NCI-H2107 (cell line): ENCODE measurements around the gene LMNA.
"Not testable (repeated sequence)": the region's sequence is repeated elsewhere in the genome, so short reads cannot be mapped to it uniquely, and the experiment has no call there.

Experiments used
- DNase-seq: peaks from one replicate; lab custom pipeline; 2025; lab: John Stamatoyannopoulos, UW

Gene LMNA

DNA sequence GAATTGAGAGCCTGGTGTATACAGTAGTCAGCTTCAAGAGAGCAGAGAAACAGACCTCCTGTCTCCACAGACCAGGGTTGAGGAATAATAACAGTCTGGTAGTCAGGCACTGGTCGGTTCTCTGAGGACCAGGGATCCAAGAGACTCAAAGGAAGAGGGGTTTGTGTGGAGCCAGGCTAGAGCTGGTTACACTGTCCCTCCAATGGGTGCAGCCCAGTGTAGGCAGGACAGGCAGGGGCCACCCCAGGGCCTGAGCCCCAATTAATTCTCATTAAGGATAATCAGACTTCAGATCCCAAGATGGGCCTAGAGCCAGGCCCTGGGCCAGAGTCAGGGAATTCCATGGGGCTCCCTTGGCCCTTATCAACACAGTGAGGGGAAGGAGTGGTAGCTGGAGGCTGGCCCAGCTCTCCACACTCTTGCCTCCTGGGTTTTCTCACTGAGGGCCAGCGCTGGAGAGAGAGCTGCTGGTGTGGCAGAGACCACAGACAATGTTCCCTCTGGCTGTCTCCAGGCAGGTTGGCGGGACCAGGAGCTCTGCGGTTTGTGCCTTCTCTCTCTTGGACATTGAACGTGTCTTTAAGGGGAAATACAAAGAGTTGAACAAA is 48.0 kb downstream of the LMNA start:
- DNase-seq: no peak

DNA sequence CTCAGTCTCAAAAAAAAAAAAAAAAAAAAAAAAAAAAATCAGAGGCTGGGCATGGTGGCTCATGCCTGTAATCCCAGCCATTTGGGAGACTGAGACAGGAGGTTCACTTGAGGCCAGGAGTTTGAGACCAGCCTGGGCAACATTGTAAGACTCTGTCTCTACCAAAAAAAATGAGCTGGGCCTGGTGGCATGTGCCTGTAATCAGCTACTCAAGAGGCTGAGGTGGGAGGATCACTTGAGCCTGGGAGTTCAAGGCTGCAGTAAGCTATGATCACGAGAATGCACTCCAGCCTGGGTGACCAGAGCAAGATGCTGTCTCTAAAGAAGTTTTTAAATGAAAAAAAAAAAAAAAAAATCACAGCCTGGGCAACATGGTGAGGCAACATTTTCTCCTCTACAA is 49.2 kb downstream of the LMNA start:
- no peak for DNase-seq

DNA sequence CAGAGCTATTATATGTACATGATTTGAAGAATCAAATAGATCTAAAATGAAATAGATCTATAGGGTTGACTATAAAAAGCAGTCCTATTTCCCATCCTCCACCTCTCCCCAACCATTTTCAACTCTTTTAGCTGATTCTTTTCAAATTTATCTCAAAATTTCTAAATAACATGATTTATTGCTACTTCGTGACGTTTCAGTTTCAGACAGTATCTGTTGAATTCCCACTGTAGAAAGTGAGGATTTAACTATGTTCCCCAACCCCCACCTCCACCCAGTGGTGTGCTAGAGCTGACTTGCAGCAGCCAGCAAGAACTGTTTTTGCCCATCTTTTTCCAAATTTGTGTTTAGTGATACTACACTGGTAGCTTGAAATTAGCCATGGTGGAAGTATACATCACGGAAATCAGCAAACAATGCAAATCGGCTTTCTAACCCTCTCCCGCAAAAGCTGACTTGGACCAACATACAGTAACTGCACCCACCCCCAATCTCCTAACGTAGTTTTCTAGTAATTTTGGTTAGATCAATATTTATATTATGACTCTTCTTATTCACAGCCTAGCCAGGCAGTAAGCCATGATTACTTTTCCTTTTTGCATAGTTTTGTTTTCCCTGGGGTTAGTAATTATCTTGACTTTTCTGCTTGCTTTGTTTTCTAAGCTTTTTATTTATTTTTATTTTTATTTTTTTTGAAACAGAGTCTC is 49.8 kb downstream of the LMNA start:
- no peak for DNase-seq

DNA sequence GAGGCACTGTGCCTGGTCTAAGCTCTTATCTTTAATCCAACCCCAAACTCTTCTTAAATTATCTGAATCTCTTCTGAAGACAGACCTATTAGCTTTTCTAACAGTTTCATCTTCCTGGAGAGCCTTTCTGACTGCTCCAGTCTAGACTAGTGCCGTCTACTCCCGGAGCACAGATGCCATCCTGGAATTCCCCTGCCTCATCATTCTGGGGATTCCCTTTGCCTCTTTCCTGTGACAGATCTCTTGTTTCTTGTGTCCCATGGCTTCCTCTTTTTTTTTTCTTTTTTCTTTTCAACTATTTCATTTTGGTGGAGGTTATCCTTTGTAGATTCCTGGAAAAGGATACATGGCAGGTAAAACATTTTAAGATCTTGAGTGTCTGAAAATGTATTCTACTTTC is 50.6 kb downstream of the LMNA start:
- no peak for DNase-seq

DNA sequence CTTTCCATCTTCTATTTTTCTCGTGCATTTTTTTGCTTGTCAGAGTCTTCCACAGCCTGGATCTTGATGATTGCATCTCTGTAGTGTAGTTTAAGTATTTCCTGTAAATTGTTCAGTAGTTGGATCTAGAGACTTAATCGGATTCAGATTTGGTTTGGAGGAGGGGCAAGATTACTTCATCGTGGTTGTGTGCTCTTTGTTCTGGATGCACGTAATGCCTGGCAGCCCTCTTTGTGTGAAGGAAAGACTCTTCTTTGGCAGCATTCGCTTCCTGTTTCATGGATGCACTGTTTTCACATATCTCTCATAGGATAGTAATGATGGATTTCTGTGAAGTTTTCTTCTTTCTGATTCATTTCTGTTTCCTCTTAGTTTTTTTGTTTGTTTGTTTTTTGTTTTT is 53.0 kb downstream of the LMNA start:
- DNase-seq: no peak

DNA sequence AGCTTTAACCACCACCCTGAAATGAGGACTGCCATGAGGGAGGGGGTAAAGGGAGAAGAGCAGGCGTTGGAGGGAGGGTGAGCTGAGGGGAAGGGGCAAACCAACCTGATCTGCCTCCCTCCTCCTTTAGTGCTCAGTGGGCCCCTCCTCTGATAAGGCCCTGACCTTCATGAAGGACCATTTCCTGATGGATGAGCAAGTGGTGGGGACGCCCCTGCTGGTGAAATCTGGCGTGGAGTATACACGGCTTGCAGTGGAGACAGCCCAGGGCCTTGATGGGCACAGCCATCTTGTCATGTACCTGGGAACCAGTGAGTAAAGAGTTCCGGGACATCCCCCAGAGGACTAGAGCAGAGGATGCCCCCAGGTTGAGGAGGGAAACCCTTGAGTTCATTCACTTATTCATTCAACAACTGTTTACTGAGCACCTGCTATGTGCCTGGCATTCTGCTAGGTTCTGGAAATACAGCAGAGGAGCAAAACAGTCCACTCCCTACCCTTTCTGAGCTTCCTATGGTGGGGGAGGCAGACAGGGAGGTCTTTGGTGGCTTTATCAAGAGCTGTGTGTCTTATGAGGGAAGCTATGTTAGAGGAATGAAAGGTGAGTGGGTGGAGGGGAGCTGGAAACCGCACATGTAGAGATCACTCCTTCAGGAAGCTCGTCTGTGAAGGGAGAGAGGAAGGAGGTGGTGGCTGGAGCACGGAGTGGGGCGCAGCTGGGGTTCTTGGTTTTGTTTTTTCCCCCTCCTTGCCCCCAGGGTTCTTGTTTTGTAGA is 58.4 kb downstream of the LMNA start:
- no peak for DNase-seq

DNA sequence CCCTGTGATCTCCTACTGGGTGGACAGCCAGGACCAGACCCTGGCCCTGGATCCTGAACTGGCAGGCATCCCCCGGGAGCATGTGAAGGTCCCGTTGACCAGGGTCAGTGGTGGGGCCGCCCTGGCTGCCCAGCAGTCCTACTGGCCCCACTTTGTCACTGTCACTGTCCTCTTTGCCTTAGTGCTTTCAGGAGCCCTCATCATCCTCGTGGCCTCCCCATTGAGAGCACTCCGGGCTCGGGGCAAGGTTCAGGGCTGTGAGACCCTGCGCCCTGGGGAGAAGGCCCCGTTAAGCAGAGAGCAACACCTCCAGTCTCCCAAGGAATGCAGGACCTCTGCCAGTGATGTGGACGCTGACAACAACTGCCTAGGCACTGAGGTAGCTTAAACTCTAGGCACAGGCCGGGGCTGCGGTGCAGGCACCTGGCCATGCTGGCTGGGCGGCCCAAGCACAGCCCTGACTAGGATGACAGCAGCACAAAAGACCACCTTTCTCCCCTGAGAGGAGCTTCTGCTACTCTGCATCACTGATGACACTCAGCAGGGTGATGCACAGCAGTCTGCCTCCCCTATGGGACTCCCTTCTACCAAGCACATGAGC is 62.2 kb downstream of the LMNA start:
- no peak for DNase-seq

DNA sequence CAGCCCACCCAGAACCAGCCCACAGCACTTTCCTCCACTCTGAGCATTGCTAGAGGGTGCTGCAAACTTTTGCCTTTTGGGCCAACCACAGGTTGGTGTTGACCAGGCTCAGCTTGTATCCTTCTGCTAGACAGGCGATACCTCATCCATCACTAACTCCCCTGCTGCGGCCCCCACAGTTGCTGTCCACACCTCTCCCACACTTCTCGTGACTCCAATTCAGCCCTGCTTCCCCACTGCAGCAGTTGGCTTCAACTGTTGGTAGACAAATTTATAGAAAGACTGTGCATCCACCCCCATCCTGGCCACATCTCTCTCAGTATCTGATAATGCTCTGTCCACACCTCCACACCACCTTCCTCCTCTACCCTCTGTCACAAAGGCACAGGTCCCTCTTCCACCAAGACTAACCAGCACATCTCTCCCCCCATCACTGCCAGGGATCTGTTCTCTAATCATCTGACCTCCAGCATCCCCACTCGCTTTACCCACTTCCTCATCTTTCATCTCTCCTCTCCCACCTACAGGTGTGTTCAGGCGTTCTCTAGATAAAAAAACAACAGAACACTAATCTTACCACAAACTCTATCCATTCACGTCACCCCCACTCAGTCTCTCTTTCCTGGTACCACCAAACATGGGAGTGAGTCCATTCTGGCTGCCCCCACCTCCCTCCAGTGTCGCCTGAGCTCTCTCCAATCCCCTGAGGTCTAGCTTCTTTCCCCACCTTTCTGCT is 63.6 kb downstream of the LMNA start:
- DNase-seq: no peak

DNA sequence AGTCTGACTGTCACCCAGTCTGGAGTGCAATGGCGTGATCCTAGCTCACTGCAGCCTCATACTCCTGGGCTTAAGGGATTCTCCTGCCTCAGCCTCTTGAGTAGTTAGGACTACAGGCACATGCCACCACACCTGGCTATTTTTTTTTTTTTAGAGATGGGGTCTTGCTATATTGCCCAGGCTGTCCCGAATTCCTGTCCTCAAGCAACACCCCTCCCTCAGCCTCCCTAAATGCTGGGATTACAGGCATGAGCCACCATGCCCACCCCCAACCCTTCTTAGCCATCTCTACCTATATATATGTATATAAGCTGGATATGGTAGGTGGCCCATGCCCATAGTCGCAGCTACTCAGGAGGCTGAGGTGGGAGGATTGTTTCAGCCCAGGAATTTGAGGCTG is 66.0 kb downstream of the LMNA start:
- DNase-seq: no peak

DNA sequence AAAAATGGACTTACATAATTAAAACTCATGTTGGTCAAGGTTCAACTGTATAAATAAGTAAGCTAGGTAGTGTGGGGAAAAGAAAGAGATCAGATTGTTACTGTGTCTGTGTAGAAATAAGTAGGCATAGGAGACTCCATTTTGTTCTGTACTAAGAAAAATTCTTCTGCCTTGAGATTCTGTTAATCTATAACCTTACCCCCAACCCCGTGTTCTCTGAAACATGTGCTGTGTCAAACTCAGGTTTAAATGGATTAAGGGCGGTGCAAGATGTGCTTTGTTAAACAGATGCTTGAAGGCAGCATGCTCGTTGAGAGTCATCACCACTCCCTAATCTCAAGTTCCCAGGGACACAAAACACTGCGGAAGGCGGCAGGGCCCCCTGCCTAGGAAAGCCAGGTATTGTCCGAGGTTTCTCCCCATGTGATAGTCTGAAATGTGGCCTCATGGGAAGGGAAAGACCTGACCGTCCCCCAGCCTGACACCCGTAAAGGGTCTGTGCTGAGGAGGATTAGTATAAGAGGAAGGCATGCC is 66.9 kb downstream of the LMNA start:
- DNase-seq: not testable (repeated sequence)

DNA sequence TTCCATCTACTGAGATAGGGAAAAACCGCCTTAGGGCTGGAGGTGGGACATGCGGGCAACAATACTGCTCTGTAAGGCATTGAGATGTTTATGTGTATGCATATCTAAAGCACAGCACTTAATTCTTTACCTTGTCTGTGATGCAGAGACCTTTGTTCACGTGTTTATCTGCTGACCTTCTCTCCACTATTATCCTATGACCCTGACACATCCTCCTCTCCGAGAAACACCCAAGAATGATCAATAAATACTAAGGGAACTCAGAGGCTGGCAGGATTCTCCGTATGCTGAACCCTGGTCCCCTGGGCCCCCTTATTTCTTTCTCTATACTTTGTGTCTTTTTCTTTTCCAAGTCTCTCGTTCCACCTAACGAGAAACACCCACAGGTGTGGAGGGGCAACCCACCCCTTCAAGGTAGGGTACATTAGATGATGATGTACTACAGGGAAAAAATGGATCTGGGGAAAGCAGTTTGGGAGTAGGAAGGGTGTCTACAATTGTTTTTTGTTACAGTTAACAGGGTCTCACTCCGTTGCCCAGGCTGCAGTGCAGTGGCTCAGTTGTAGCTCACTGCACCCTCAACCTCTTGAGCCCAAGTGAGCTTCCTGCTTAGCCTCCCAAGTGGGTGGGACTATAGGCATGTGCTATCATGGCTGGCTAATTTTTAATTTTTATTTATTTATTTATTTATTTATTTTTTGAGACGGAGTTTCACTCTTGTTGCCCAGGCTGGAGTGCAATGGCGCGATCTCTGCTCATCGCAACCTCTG is 67.7 kb downstream of the LMNA start:
- not testable (repeated sequence) for DNase-seq

DNA sequence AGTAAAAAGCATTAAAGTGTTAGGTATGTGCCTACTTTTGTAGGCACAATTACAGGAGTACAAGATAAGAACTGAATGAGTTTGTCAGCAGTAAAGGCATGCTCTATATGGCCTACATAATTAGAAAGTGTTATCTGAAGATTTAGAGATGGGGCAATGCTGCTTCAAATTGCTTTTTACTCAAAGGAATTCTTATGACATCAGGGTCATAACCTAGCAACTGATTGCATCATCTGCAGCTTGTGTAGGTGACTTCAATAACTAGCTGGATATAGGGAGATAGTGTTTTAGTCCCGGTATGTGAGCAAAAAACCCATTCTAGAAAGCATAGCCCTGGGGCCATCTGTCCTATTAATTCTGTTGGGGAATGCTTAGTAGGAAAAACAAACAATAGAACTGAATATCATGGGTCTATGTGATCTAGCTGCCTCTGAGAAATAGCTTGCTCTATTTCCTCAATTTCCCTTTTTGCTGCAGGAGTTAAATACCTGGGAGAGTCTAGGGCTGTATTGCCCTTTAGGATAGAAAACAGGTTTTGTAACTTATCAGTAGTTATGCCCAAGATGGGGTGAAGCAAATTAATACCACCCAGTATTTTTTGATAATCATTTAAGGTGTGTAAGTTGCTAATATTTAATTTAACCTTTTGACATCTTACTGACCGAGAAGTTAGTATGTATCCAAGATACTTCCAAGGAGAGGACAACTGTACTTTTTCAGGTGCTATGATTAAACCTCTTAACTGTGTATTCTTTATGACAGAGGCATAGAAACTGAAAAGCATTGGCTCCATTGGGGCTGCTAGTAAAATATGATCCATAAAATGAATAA is 72.1 kb downstream of the LMNA start:
- not testable (repeated sequence) for DNase-seq
